H1 (cell line): ENCODE data around the gene COX10. TPM values are rescaled to one million over a fixed set of nuclear protein-coding genes. Genes with fewer than 3 reads are reported as not detected.

Experiments
- CTCF ChIA-PET: fragments of 300-600 bp; sonication (Branson Sonifier 250); formaldehyde crosslinking; loops from one replicate; lab custom pipeline; 2021; ENCODE audit not compliant: partially characterized antibody; lab: Charles Lee
- POLR2A ChIA-PET: fragments of 300-600 bp; sonication (Branson Sonifier 250); formaldehyde crosslinking; loops from one replicate; lab custom pipeline; 2021; ENCODE audit warnings: inconsistent platforms; ENCODE audit not compliant: partially characterized antibody; lab: Charles Lee
- DNase-seq, 2 experiments: peaks; one replicate each; pipeline versions ENCODE4 v3.0.0 to v3.0.0-alpha.2; 2010 to 2022; ENCODE audit warnings: low spot score in 2 of 2, low read depth in 1 of 2, mixed read lengths in 1 of 2
- FAIRE-seq: peaks from 2 replicates; lab custom pipeline; 2011; peaks lifted over from hg19 to GRCh38; lab: Jason Lieb, UNC
- H2AFZ ChIP-seq: 2 replicates; pipeline ENCODE4 v1.8.1; 2012; ENCODE audit warnings: low read length, inconsistent platforms
- H2AK5ac ChIP-seq: 2 replicates; pipeline ENCODE4 v1.6.1; 2013; ENCODE audit warnings: low read depth, low read length
- H2BK120ac ChIP-seq: replicated peaks from 2 replicates; pipeline ENCODE3; 2013; ENCODE audit warnings: low read depth, low read length, inconsistent platforms
- H2BK12ac ChIP-seq: 2 replicates; pipeline ENCODE4 v1.6.1; 2013; ENCODE audit warnings: low read depth, low read length
- H2BK15ac ChIP-seq: 2 replicates; pipeline ENCODE4 v1.6.1; 2013; ENCODE audit warnings: low read length
- H2BK20ac ChIP-seq: 2 replicates; pipeline ENCODE4 v1.6.1; 2013; ENCODE audit warnings: low read length
- H2BK5ac ChIP-seq: 2 replicates; pipeline ENCODE4 v1.6.1; 2013; ENCODE audit warnings: low read depth, low read length
- H3K14ac ChIP-seq: 2 replicates; pipeline ENCODE4 v1.6.1; 2013; ENCODE audit warnings: inconsistent platforms; ENCODE audit not compliant: insufficient read length
- H3K18ac ChIP-seq: 2 replicates; pipeline ENCODE4 v1.6.1; 2013; ENCODE audit warnings: low read length; ENCODE audit errors: extremely low read depth
- H3K23ac ChIP-seq: 2 replicates; pipeline ENCODE4 v1.6.1; 2013; ENCODE audit warnings: inconsistent platforms; ENCODE audit not compliant: insufficient read length
- H3K23me2 ChIP-seq: 2 replicates; pipeline ENCODE4 v1.6.1; 2013; ENCODE audit warnings: low read depth, low read length
- H3K27ac ChIP-seq: 2 replicates; pipeline ENCODE4 v1.6.1; 2011; ENCODE audit warnings: low read depth, low read length, inconsistent platforms
- H3K27me3 ChIP-seq, 4 experiments: replicated peaks in 1 of 4; 1 replicate in 1 of 4; 2 replicates in 3 of 4; pipeline versions ENCODE4 v1.6.1 to v1.8.1; 2011 to 2013; ENCODE audit warnings: low read length in 3 of 4, mild to moderate bottlenecking in 3 of 4, inconsistent platforms in 2 of 4, mixed read lengths in 2 of 4, moderate library complexity in 1 of 4; ENCODE audit not compliant: control insufficient read depth in 3 of 4, insufficient read depth in 3 of 4; ENCODE audit errors: extremely low read depth in 1 of 4
- H3K36me3 ChIP-seq, 4 experiments: 2 replicates each; pipeline versions ENCODE4 v1.6.1 to v1.8.1; 2011 to 2013; ENCODE audit warnings: mild to moderate bottlenecking in 4 of 4, low read length in 3 of 4, moderate library complexity in 2 of 4, control low read depth in 1 of 4, inconsistent platforms in 1 of 4; ENCODE audit not compliant: insufficient read depth in 4 of 4, control insufficient read depth in 2 of 4
- H3K4ac ChIP-seq: replicated peaks from 2 replicates; pipeline ENCODE3; 2013; ENCODE audit warnings: low read length, low read depth, mixed read lengths, inconsistent platforms; ENCODE audit not compliant: insufficient read length
- H3K4me1 ChIP-seq, 4 experiments: replicated peaks in 1 of 4; 1 replicate in 1 of 4; 2 replicates in 3 of 4; pipeline versions ENCODE4 v1.6.1 to v1.8.1; 2011 to 2013; ENCODE audit warnings: low read length in 3 of 4, inconsistent platforms in 2 of 4, mixed read lengths in 1 of 4; ENCODE audit not compliant: insufficient read depth in 4 of 4, control insufficient read depth in 3 of 4
- H3K4me2 ChIP-seq, 2 experiments: 2 replicates each; pipeline versions ENCODE4 v1.6.1 to v1.8.1; 2011 to 2013; ENCODE audit warnings: low read depth in 2 of 2, low read length in 2 of 2, control low read depth in 1 of 2, inconsistent platforms in 1 of 2, mild to moderate bottlenecking in 1 of 2; ENCODE audit not compliant: insufficient read depth in 1 of 2
- H3K4me3 ChIP-seq, 4 experiments: fragments of 200-600, 300-600 bp in 1 of 4; sonication (generic), shearing (Covaris generic), sonication (Bioruptor Twin) in 1 of 4; 2 replicates each; pipeline versions ENCODE4 v1.5.1 to v1.8.1; 2011 to 2016; ENCODE audit warnings: low read length in 4 of 4, low read depth in 3 of 4, control low read depth in 2 of 4, inconsistent platforms in 2 of 4, mild to moderate bottlenecking in 2 of 4, mixed read lengths in 1 of 4, moderate library complexity in 1 of 4; ENCODE audit not compliant: insufficient read depth in 2 of 4; ENCODE audit errors: extremely low read depth in 1 of 4
- H3K56ac ChIP-seq: replicated peaks from 2 replicates; pipeline ENCODE3; 2013; ENCODE audit warnings: low read depth, mild to moderate bottlenecking, mixed read lengths, low read length, inconsistent platforms; ENCODE audit not compliant: insufficient read length
- H3K79me1 ChIP-seq: 2 replicates; pipeline ENCODE4 v1.6.1; 2013; ENCODE audit warnings: low read depth, low read length, control low read depth
- H3K79me2 ChIP-seq, 2 experiments: 2 replicates each; pipeline versions ENCODE4 v1.6.1 to v1.8.1; 2012 to 2013; ENCODE audit warnings: low read length in 2 of 2, mild to moderate bottlenecking in 2 of 2, inconsistent platforms in 1 of 2; ENCODE audit not compliant: insufficient read depth in 2 of 2, control insufficient read depth in 1 of 2
- H3K9ac ChIP-seq, 4 experiments: replicated peaks in 1 of 4; 1 replicate in 1 of 4; 2 replicates in 3 of 4; pipeline versions ENCODE4 v1.6.1 to v1.8.1; 2011 to 2013; ENCODE audit warnings: low read depth in 3 of 4, low read length in 3 of 4, control low read depth in 2 of 4, mild to moderate bottlenecking in 2 of 4, moderate library complexity in 2 of 4, inconsistent platforms in 1 of 4; ENCODE audit errors: extremely low read depth in 1 of 4
- H3K9me3 ChIP-seq, 2 experiments: 2 replicates each; pipeline versions ENCODE4 v1.6.1 to v1.8.1; 2012 to 2013; ENCODE audit warnings: mild to moderate bottlenecking in 2 of 2, moderate library complexity in 2 of 2, control low read depth in 1 of 2, inconsistent platforms in 1 of 2, low read depth in 1 of 2, low read length in 1 of 2, mixed read lengths in 1 of 2; ENCODE audit not compliant: insufficient read depth in 2 of 2
- H4K20me1 ChIP-seq, 2 experiments: replicated peaks in 1 of 2; 2 replicates each; pipeline versions ENCODE3 to v1.8.1; 2011 to 2013; ENCODE audit warnings: inconsistent platforms in 2 of 2, low read length in 2 of 2, mild to moderate bottlenecking in 1 of 2; ENCODE audit not compliant: insufficient read depth in 2 of 2, control insufficient read depth in 1 of 2
- H4K5ac ChIP-seq: 2 replicates; pipeline ENCODE4 v1.6.1; 2013; ENCODE audit warnings: low read length, low read depth, mixed read lengths, inconsistent platforms; ENCODE audit not compliant: insufficient read length
- H4K8ac ChIP-seq: 2 replicates; pipeline ENCODE4 v1.8.0; 2013; ENCODE audit warnings: mild to moderate bottlenecking, moderate library complexity, low read length, inconsistent platforms; ENCODE audit not compliant: insufficient read depth; ENCODE audit errors: extremely low read depth
- H4K91ac ChIP-seq: replicated peaks from 2 replicates; pipeline ENCODE3; 2013; ENCODE audit warnings: low read length, mixed read lengths, inconsistent platforms; ENCODE audit not compliant: insufficient read length
- CBX5 ChIP-seq: fragments of 300-800, 300-1000 bp; sonication (generic); IDR thresholded peaks from 2 replicates; pipeline ENCODE4 v1.7.1; 2016; ENCODE audit warnings: antibody characterized with exemption, low read length, low read depth
- CTCF ChIP-seq, 3 experiments: IDR thresholded peaks; 1 replicate in 2 of 3; 2 replicates in 1 of 3; pipeline versions ENCODE4 v1.5.1 to v1.6.1; 2011; ENCODE audit warnings: low read length in 3 of 3, mild to moderate bottlenecking in 3 of 3, inconsistent platforms in 2 of 3, low read depth in 1 of 3, moderate library complexity in 1 of 3; ENCODE audit not compliant: insufficient read depth in 1 of 3; ENCODE audit errors: control extremely low read depth in 1 of 3
- RAD21 ChIP-seq, 2 experiments: IDR thresholded peaks in 1 of 2; conservative IDR thresholded peaks in 1 of 2; 2 replicates each; pipeline ENCODE4 v1.6.1; 2011; ENCODE audit warnings: low read depth in 2 of 2, low read length in 2 of 2, improper control_type of control experiment in 1 of 2, inconsistent platforms in 1 of 2, mild to moderate bottlenecking in 1 of 2, moderate library complexity in 1 of 2
- WGBS, 2 experiments: shearing (Covaris generic) in 1 of 2; methylation state at CpG; one replicate each; pipeline versions ENCODE4 v1.1.6 to v1.1.7; 2013 to 2015; ENCODE audit warnings: low lambda C conversion rate in 2 of 2, mixed read lengths in 2 of 2, inconsistent platforms in 1 of 2, low coverage in 1 of 2, missing lambda C conversion rate in 1 of 2; ENCODE audit not compliant: insufficient replicate concordance in 2 of 2, insufficient coverage in 1 of 2, insufficient read length in 1 of 2; ENCODE audit errors: extremely low coverage in 1 of 2, missing lambda C conversion rate in 1 of 2; 5-methylcytosine and 5-hydroxymethylcytosine counted together
- polyA plus RNA-seq, 7 experiments: library from polyadenylated mRNA; depleted of rRNA in 3 of 7; stranded (reverse) in 5 of 7; unstranded in 2 of 7; fragments of >200 nt in 5 of 7; fragments of 200-250 nt in 2 of 7; gene quantifications; 1 replicate in 5 of 7; 2 replicates in 1 of 7; 4 replicates in 1 of 7; pipeline versions ENCODE4 v1.2.1 to v1.2.3, GENCODE V29; 2011 to 2013; ENCODE audit warnings: missing spikeins in 2 of 7, mixed read lengths in 2 of 7
- total RNA-seq: library from RNA; stranded (reverse); fragmentation: NEBNext Ultra II Directional; extraction: Animal tissue kit (Norgen Biotek cat#: 25700); gene quantifications from 2 replicates; pipeline ENCODE4 v1.2.1, GENCODE V29; 2021

The COX10 gene
- total and polyA plus RNA-seq, 2 of the 8 experiments (the other 6 are each of a cell fraction or from before 2014, with no cell fraction given), result 18.0 to 23.0 TPM

GRCh38 chr17:14113137-14113536, 43.8 kb downstream of the COX10 start:
- CTCF ChIA-PET, result no interaction called here
- H4K20me1 ChIP-seq, result no peaks in the 10 kb centered on the region

More at GRCh38 chr17:14113137-14113536, 43.8 kb downstream of the COX10 start:
- H3K23me2 ChIP-seq, result no peaks in the 10 kb centered on the region
- H3K27ac ChIP-seq, result no peak overlapping the region
- no peak overlapping the region for H3K56ac ChIP-seq
- no peak overlapping the region for H4K91ac ChIP-seq
- H3K23ac ChIP-seq, result no peak overlapping the region
- no peak overlapping the region for H3K4me3 ChIP-seq
- no peak overlapping the region for H3K18ac ChIP-seq
- no peaks in the 10 kb centered on the region; the same call in 1 of the 2 replicates for H3K79me1 ChIP-seq
- H2BK20ac ChIP-seq, result no peak overlapping the region
- no peak overlapping the region for H3K9ac ChIP-seq
- H3K9me3 ChIP-seq, result no peaks in the 10 kb centered on the region
- no peak overlapping the region for H4K8ac ChIP-seq
- no peak overlapping the region for H3K4ac ChIP-seq
- H2BK120ac ChIP-seq, result no peak overlapping the region
- no peak overlapping the region for H2BK15ac ChIP-seq
- no peaks in the 10 kb centered on the region for H3K27me3 ChIP-seq
- WGBS, 2 experiments, result 92% methylated on average over 1 of the region's 1 CpG; no CpG with 5 or more reads in 1 of the 2 experiments
- H3K4me2 ChIP-seq, result no peak overlapping the region
- no peak overlapping the region for H4K5ac ChIP-seq
- H3K14ac ChIP-seq, result no peak overlapping the region
- H3K36me3 ChIP-seq, result 0 out of 8 replicates have a peak, but pooled peaks cover 0 to 2% (median 0%) of the 10 kb centered on the region in 4 experiments
- DNase-seq (no peak), FAIRE-seq (no peak)
- H2BK12ac ChIP-seq, result no peak overlapping the region
- no peak overlapping the region for H2AFZ ChIP-seq
- POLR2A ChIA-PET, result no interaction called here
- peaks cover 0 to 8% of the 10 kb centered on the region in 2 experiments; a peak in 1 of 4 replicates for H3K79me2 ChIP-seq
- no peak overlapping the region for H2BK5ac ChIP-seq
- TF ChIP-seq CBX5 (no peak), RAD21 (IDR thresholded peaks at IDR 0.05 in 1 of 2, conservative IDR thresholded peaks at IDR 0.05 in 1 of 2; ENCODE audit: low read depth in 2 of 2, low read length in 2 of 2) (peak; percentile 21 to 42; a peak in 2 of 4 replicates), CTCF (IDR thresholded peaks at IDR 0.05; ENCODE audit: control extremely low read depth in 1 of 3, insufficient read depth in 1 of 3, low read depth in 1 of 3, low read length in 3 of 3) (peak in 1 of 3 experiments; percentile 23; a peak in 2 of 4 replicates)
- no peak overlapping the region for H2AK5ac ChIP-seq
- H3K4me1 ChIP-seq, result no peaks in the 10 kb centered on the region
